CD4-positive, alpha-beta memory T cell (primary cell): ENCODE measurements around the gene ALMS1. TPM values are rescaled to one million over a fixed set of nuclear protein-coding genes. Genes with fewer than 3 reads are reported as not detected.
"Not testable (repeated sequence)": the region's sequence is repeated elsewhere in the genome, so short reads cannot be mapped to it uniquely, and the experiment has no call there.

Experiments
- CTCF ChIA-PET: fragments of 350-600 bp; sonication (Branson Sonifier 250); formaldehyde crosslinking; loops from one replicate; lab custom pipeline; 2021; ENCODE audit warnings: inconsistent platforms; ENCODE audit not compliant: partially characterized antibody; lab: Charles Lee
- POLR2A ChIA-PET: fragments of 350-600 bp; sonication (Branson Sonifier 250); formaldehyde crosslinking; loops from one replicate; lab custom pipeline; 2021; ENCODE audit not compliant: partially characterized antibody; lab: Charles Lee
- DNase-seq, 5 donors: peaks; one replicate each; pipeline versions ENCODE4 v3.0.0 to v3.0.0-alpha.2; 2020 to 2022; ENCODE audit warnings: mixed read lengths in 1 of 5
- H3K27ac ChIP-seq: one replicate; pipeline ENCODE4 v1.7.0; 2013; ENCODE audit warnings: low read depth, low read length
- H3K27me3 ChIP-seq: 2 replicates; pipeline ENCODE4 v1.7.0; 2013; ENCODE audit warnings: mild to moderate bottlenecking, low read length, moderate library complexity; ENCODE audit not compliant: insufficient read depth
- H3K36me3 ChIP-seq: 2 replicates; pipeline ENCODE4 v1.7.0; 2013; ENCODE audit warnings: mild to moderate bottlenecking, low read length, moderate library complexity; ENCODE audit not compliant: insufficient read depth
- H3K4me1 ChIP-seq: 2 replicates; pipeline ENCODE4 v1.7.0; 2013; ENCODE audit warnings: mild to moderate bottlenecking, low read length, moderate library complexity; ENCODE audit not compliant: insufficient read depth
- H3K4me3 ChIP-seq, 2 donors: one replicate each; pipeline ENCODE4 v1.7.0; 2013; ENCODE audit warnings: low read length in 2 of 2, mild to moderate bottlenecking in 1 of 2
- H3K9me3 ChIP-seq, 2 donors: one replicate each; pipeline ENCODE4 v1.7.0; 2013; ENCODE audit warnings: low read length in 2 of 2, control low read depth in 1 of 2; ENCODE audit not compliant: control insufficient read depth in 1 of 2
- H3K27ac Mint-ChIP-seq, 7 donors: one replicate each; pipeline ENCODE4 v1.8.0; 2020 to 2021; ENCODE audit warnings: mixed read lengths in 7 of 7, mild to moderate bottlenecking in 6 of 7, inconsistent platforms in 3 of 7, moderate library complexity in 3 of 7
- H3K27me3 Mint-ChIP-seq, 2 donors: one replicate each; pipeline ENCODE4 v1.8.0; 2020 to 2021; ENCODE audit warnings: mixed read lengths in 2 of 2
- H3K36me3 Mint-ChIP-seq, 2 donors: one replicate each; pipeline ENCODE4 v1.8.0; 2020 to 2021; ENCODE audit warnings: mixed read lengths in 2 of 2, inconsistent platforms in 1 of 2, mild to moderate bottlenecking in 1 of 2
- H3K4me1 Mint-ChIP-seq, 4 donors: one replicate each; pipeline ENCODE4 v1.8.0; 2020 to 2021; ENCODE audit warnings: mixed read lengths in 4 of 4, mild to moderate bottlenecking in 1 of 4
- H3K4me3 Mint-ChIP-seq, 8 donors: one replicate each; pipeline ENCODE4 v1.8.0; 2020 to 2021; ENCODE audit warnings: mixed read lengths in 8 of 8, mild to moderate bottlenecking in 7 of 8, moderate library complexity in 6 of 8, inconsistent platforms in 3 of 8
- H3K9me3 Mint-ChIP-seq, 8 donors: one replicate each; pipeline ENCODE4 v1.8.0; 2020 to 2021; ENCODE audit warnings: mixed read lengths in 8 of 8, mild to moderate bottlenecking in 5 of 8, inconsistent platforms in 3 of 8, moderate library complexity in 1 of 8
- intact Hi-C: fragments of 100-400 bp; cut with micrococcal nuclease; formaldehyde crosslinking; loops from one replicate; pipeline ENCODE4 v1.15.1; 2023
- polyA plus RNA-seq, 2 donors: library from polyadenylated mRNA; unstranded; fragments of 300-500 nt; fragmentation: Illumina TruSeq; gene quantifications; one replicate each; pipeline ENCODE4 v1.2.3, GENCODE V29; 2021
- total RNA-seq, 2 experiments: library from RNA; stranded (reverse); gene quantifications; one replicate each; pipeline ENCODE4 v1.2.3, GENCODE V29; 2021

ALMS1 gene
- total and polyA plus RNA-seq, 4 experiments from 2014 or later: 0.83 to 42.9 (median 19.5) TPM

DNA sequence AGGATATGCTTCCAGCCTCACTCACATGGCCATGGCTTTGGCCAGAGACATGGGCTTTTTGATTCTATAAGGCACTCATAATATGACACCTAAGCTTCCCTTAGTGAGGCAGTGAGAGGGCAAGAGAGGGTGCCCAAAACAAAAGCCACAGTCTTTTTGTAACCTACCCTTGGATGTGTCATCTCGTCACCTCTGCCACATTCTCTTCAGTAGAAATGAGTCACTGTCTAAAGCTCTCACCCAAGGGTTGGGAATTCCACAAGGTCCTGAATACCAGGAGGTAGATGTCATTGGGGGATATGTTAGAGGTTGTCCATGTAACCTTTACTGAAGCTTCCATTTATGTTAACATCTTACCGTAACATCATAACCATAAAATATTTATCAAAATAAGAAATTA is 108.4 kb downstream of the ALMS1 start:
- Mint-ChIP-seq H3K36me3 (peaks cover 42 to 50% of the 10 kb centered on the region in 2 donors), H3K9me3 (no peaks in the 10 kb centered on the region), H3K4me1 (peaks cover 0 to 4% (median 1%) of the 10 kb centered on the region in 4 donors), H3K27ac (no peak overlapping the region), H3K4me3 (no peak overlapping the region), H3K27me3 (no peaks in the 10 kb centered on the region)
- no peak overlapping the region for H3K27ac ChIP-seq
- DNase-seq: no peak
- CTCF ChIA-PET: no interaction called here
- H3K36me3 ChIP-seq: no peaks in the 10 kb centered on the region
- H3K4me3 ChIP-seq: no peak overlapping the region
- intact Hi-C loops: no loop called here
- H3K9me3 ChIP-seq: no peaks in the 10 kb centered on the region
- POLR2A ChIA-PET: no interaction called here
- no peaks in the 10 kb centered on the region for H3K27me3 ChIP-seq
- no peaks in the 10 kb centered on the region for H3K4me1 ChIP-seq

DNA sequence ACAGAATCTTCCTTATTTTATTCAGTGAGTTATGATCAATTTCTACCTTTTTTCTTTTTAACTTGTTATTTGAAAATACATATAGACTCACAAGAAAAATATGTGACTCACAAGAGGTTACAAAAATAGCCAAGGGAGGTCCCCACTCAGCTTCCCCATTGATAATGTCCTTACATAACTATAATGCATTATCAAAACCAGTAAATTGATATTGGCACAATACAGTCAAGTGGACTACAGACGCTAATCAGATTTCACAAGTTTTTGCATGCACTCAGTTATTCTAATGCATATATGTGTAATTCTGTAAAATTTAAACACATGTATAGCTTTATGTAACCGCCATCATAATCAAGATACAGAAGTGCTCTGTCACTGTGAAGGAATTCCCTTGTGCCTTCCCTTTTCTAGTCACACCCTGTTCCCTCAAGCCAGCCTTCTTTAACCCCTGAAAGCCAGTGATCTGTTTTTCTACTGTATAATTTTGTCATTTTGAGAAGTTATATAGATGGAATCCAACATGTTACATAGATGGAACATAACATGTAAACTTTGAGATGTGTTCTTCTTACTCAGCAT is 118.4 kb downstream of the ALMS1 start:
- DNase-seq: no peak
- H3K36me3 ChIP-seq: no peaks in the 10 kb centered on the region
- Mint-ChIP-seq H3K27me3 (no peaks in the 10 kb centered on the region), H3K9me3 (peaks cover 1 to 53% (median 30%) of the 10 kb centered on the region in 8 donors), H3K4me3 (no peak overlapping the region), H3K27ac (no peak overlapping the region), H3K4me1 (peaks cover 0 to 9% (median 5%) of the 10 kb centered on the region in 4 donors), H3K36me3 (peaks cover 54 to 79% of the 10 kb centered on the region in 2 donors)
- H3K9me3 ChIP-seq: no peaks in the 10 kb centered on the region
- POLR2A ChIA-PET: no interaction called here
- no peaks in the 10 kb centered on the region for H3K4me1 ChIP-seq
- no peak overlapping the region for H3K27ac ChIP-seq
- CTCF ChIA-PET: no interaction called here
- no peaks in the 10 kb centered on the region for H3K27me3 ChIP-seq
- intact Hi-C loops: no loop called here
- no peak overlapping the region for H3K4me3 ChIP-seq

DNA sequence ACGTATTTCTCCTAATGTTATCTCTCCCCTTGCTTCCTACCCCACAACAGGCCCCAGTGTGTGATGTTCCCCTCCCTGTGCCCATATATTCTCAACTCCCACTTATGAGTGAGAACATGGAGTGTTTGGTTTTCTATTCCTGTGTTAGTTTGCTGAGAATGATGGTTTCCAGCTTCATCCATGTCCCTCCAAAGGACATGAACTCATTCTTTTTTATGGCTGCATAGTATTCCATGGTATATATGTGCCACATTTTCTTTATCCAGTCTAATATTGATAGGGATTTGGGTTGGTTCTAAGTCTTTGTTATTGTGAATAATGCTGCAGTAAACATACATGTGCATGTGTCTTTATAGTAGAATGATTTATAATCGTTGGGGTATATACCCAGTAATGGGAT is 119.2 kb downstream of the ALMS1 start:
- intact Hi-C loops, H3K27me3 Mint-ChIP-seq: not testable (repeated sequence)

DNA sequence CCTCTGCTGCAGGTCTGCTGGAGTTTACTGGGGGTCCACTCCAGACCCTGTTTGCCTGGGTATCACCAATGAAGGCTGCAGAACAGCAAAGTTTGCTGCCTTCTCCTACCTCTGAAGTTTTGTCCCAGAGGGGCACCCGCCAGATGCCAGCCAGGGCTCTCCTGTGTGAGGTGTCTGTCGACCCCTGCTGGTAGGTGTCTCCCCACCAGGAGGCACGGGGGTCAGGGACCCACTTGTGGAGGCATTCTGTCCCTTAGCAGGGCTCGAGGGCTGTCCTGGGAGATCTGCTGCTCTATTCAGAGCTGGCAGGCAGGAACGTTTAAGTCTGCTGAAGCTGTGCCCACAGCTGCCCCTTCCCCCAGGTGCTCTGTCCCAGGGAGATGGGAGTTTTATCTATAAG is 124.8 kb downstream of the ALMS1 start:
- Mint-ChIP-seq H3K36me3 (peaks cover 64 to 86% of the 10 kb centered on the region in 2 donors), H3K9me3 (peaks cover 0 to 63% (median 39%) of the 10 kb centered on the region in 8 donors), H3K4me1 (peaks cover 0 to 11% (median 3%) of the 10 kb centered on the region in 4 donors)
- H3K9me3 ChIP-seq, H3K4me3 ChIP-seq, H3K27me3 ChIP-seq, H3K27ac ChIP-seq, H3K27ac Mint-ChIP-seq, H3K4me3 Mint-ChIP-seq, H3K4me1 ChIP-seq, POLR2A ChIA-PET, intact Hi-C loops, DNase-seq, H3K27me3 Mint-ChIP-seq, CTCF ChIA-PET, H3K36me3 ChIP-seq: not testable (repeated sequence)

More for the DNA sequence above, 119.2 kb downstream of the ALMS1 start:
- H3K27ac ChIP-seq, H3K27me3 ChIP-seq, H3K4me1 ChIP-seq, H3K9me3 ChIP-seq, H3K27ac Mint-ChIP-seq, H3K36me3 ChIP-seq, H3K4me3 Mint-ChIP-seq, H3K4me3 ChIP-seq, POLR2A ChIA-PET, DNase-seq, CTCF ChIA-PET: not testable (repeated sequence)
- peaks cover 60 to 80% of the 10 kb centered on the region in 2 donors for H3K36me3 Mint-ChIP-seq
- peaks cover 1 to 58% (median 32%) of the 10 kb centered on the region in 8 donors for H3K9me3 Mint-ChIP-seq
- peaks cover 1 to 11% (median 4%) of the 10 kb centered on the region in 4 donors for H3K4me1 Mint-ChIP-seq

DNA sequence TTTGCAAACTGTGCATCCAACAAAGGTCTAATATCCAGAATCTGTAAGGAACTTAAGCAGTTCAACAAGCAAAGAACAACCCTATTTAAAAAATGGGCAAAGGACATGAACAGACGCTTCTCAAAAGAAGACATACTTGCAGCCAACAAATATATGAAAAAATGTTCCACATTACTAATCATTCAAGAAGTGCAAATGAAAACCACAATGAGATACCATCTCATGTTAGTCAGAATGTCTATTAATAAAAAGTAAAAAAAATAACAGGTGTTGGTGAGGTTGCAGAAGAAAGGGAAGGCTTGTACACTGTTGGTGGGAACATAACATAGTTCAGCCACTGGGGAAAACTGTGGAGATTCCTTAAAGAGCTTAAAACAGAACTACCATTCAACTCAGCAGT is 130.4 kb downstream of the ALMS1 start:
- Mint-ChIP-seq H3K27me3 (no peaks in the 10 kb centered on the region), H3K4me1 (peaks cover 0 to 4% (median 2%) of the 10 kb centered on the region in 4 donors), H3K4me3 (no peak overlapping the region), H3K27ac (no peak overlapping the region), H3K9me3 (peaks cover 0 to 23% (median 11%) of the 10 kb centered on the region in 8 donors), H3K36me3 (peaks cover 60 to 73% of the 10 kb centered on the region in 2 donors)
- H3K27ac ChIP-seq: no peak overlapping the region
- H3K4me3 ChIP-seq: no peak overlapping the region
- peaks cover 8% of the 10 kb centered on the region for H3K36me3 ChIP-seq
- CTCF ChIA-PET: no interaction called here
- H3K27me3 ChIP-seq: no peaks in the 10 kb centered on the region
- intact Hi-C loops: no loop called here
- H3K9me3 ChIP-seq: peaks cover 0 to 5% of the 10 kb centered on the region in 2 donors
- no peak for DNase-seq
- POLR2A ChIA-PET: no interaction called here
- H3K4me1 ChIP-seq: no peaks in the 10 kb centered on the region

DNA sequence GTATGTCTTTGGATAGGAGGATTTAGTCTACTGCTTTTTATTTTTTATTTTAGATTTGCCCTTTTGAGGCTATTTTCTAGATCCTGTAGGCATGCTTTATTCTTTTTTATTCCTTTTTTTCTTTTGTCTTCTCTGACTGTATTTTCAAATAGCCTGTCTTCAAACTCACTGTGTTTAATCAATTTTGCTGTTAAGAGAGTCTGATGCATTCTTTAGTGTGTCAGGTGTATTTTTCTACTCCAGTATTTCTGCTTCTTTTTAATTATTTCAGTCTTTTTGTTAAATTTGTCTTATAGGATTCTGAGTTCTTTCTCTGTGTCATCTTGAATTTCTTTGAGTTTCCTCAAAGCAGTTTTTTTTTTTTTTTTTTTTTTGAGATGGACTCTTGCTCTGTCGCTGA is 143.1 kb downstream of the ALMS1 start:
- intact Hi-C loops: no loop called here
- H3K9me3 Mint-ChIP-seq: peaks cover 4 to 63% (median 48%) of the 10 kb centered on the region in 8 donors
- Histone ChIP-seq H3K36me3 (no peaks in the 10 kb centered on the region), H3K4me1 (no peaks in the 10 kb centered on the region), H3K27ac (no peak overlapping the region), H3K9me3 (no peaks in the 10 kb centered on the region), H3K27me3 (no peaks in the 10 kb centered on the region), H3K4me3 (no peak overlapping the region)
- no peak overlapping the region for H3K27ac Mint-ChIP-seq
- POLR2A ChIA-PET: interaction anchor here (0.6 kb wide), 1 partner anchor 756 kb away, joined by 3 read pairs; no protein-coding TSS in a partner anchor
- no peak overlapping the region for H3K4me3 Mint-ChIP-seq
- CTCF ChIA-PET: no interaction called here
- H3K27me3 Mint-ChIP-seq: no peaks in the 10 kb centered on the region
- no peak for DNase-seq
- peaks cover 89 to 94% of the 10 kb centered on the region in 2 donors for H3K36me3 Mint-ChIP-seq
- H3K4me1 Mint-ChIP-seq: no peaks in the 10 kb centered on the region

DNA sequence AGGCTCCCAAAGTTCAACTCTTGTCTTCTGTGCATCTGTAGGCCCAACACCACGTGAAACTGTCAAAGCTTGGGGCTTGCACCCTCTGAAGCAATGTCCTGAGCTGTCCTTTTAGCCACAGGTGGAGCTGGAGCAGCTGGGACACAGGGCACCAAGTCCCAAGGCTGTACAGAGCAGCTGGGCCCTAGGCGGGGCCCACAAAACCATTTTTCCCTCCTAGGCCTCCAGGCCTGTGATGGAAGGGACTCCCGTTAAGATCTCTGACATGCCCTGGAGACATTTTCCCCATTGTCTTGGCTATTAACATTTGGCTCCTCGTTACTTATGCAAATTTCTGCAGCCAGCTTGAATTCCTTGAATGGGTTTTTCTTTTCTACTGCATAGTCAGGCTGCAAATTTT is 145.1 kb downstream of the ALMS1 start:
- H3K27me3 Mint-ChIP-seq, H3K4me3 Mint-ChIP-seq, H3K4me1 ChIP-seq, H3K4me1 Mint-ChIP-seq, POLR2A ChIA-PET, intact Hi-C loops, H3K27ac Mint-ChIP-seq, H3K9me3 ChIP-seq, H3K27me3 ChIP-seq, DNase-seq, H3K36me3 ChIP-seq, H3K27ac ChIP-seq, H3K4me3 ChIP-seq: not testable (repeated sequence)
- CTCF ChIA-PET: interaction anchor here (0.6 kb wide), 1 partner anchor 671 kb away, joined by 3 read pairs; no protein-coding TSS in a partner anchor
- H3K36me3 Mint-ChIP-seq: peaks cover 89 to 99% of the 10 kb centered on the region in 2 donors
- H3K9me3 Mint-ChIP-seq: peaks cover 0 to 52% (median 40%) of the 10 kb centered on the region in 8 donors
